ENCODE data around the gene TXN. TPM values are rescaled to one million over a fixed set of nuclear protein-coding genes. Genes with fewer than 3 reads are reported as not detected.
"Not testable (repeated sequence)": the region's sequence is repeated elsewhere in the genome, so short reads cannot be mapped to it uniquely, and the experiment has no call there.

TXN gene
- total RNA-seq, 3 donors from 2014 or later (not counting 1 experiment from before 2014, with no cell fraction given) = 27.2 to 41.9 (median 36.8) TPM

GRCh38 chr9:110208031-110208430 is 48.3 kb downstream of the TXN start, which contains the start of gene C9orf152:
Gene C9orf152, minus strand, starts transcription at chr9:110208159. Its CDS starts 580 bp downstream, at chr9:110207579.
- no peaks in the 10 kb centered on the region for H3K4me1 Mint-ChIP-seq
- intact Hi-C loops (cut with micrococcal nuclease) = no loop called here
- H3K36me3 Mint-ChIP-seq = no peaks in the 10 kb centered on the region
- Histone ChIP-seq H3K36me3 (ENCODE audit: control insufficient read depth, insufficient read depth, low read length) (no peaks in the 10 kb centered on the region), H3K27ac (ENCODE audit: low read length) (no peak within 1 kb of the TSS), H3K9me3 (ENCODE audit: control insufficient read depth, insufficient read depth, low read length) (no peaks in the 10 kb centered on the region), H3K4me3 (ENCODE audit: low read length) (no peak within 1 kb of the TSS), H3K27me3 (ENCODE audit: control insufficient read depth, insufficient read depth, low read length) (no peaks in the 10 kb centered on the region), H3K4me1 (ENCODE audit: control insufficient read depth, insufficient read depth, low read length) (no peaks in the 10 kb centered on the region)
- 93% methylated on average over 9 of the region's 9 CpGs for WGBS (ENCODE audit: insufficient coverage)
- H3K9me3 Mint-ChIP-seq = no peaks in the 10 kb centered on the region
- no peak for DNase-seq
- no peak within 1 kb of the TSS for H3K27ac Mint-ChIP-seq
- ATAC-seq = no peak
- H3K4me3 Mint-ChIP-seq = no peak within 1 kb of the TSS
- TF ChIP-seq CTCF (IDR thresholded peaks at IDR 0.05) = no peak
- peaks cover 0 to 4% of the 10 kb centered on the region in 2 donors for H3K27me3 Mint-ChIP-seq (ENCODE audit: low read depth in 2 of 2)

- peaks cover 0 to 4% of the 10 kb centered on the region in 2 donors for H3K27me3 Mint-ChIP-seq (ENCODE audit: low read depth in 2 of 2)
- H3K36me3 Mint-ChIP-seq = no peaks in the 10 kb centered on the region
- no peak for TF ChIP-seq CTCF (IDR thresholded peaks at IDR 0.05)
- Histone ChIP-seq H3K27ac (ENCODE audit: low read length) (no peak overlapping the region), H3K9me3 (ENCODE audit: control insufficient read depth, insufficient read depth, low read length) (no peaks in the 10 kb centered on the region), H3K27me3 (ENCODE audit: control insufficient read depth, insufficient read depth, low read length) (no peaks in the 10 kb centered on the region), H3K4me1 (ENCODE audit: control insufficient read depth, insufficient read depth, low read length) (no peaks in the 10 kb centered on the region), H3K36me3 (ENCODE audit: control insufficient read depth, insufficient read depth, low read length) (no peaks in the 10 kb centered on the region), H3K4me3 (ENCODE audit: low read length) (no peak overlapping the region)
- no peak for ATAC-seq
- H3K4me1 Mint-ChIP-seq = no peaks in the 10 kb centered on the region
- no peak for DNase-seq
- intact Hi-C loops (cut with micrococcal nuclease) = no loop called here
- no peak overlapping the region for H3K27ac Mint-ChIP-seq
- no peaks in the 10 kb centered on the region for H3K9me3 Mint-ChIP-seq
- no peak overlapping the region for H3K4me3 Mint-ChIP-seq
- 71% methylated on average over 6 of the region's 6 CpGs for WGBS (ENCODE audit: insufficient coverage)
Measured at GRCh38 chr9:110207071-110207641, 49.2 kb downstream of the TXN start.

GRCh38 chr9:110206389-110206788 is 49.9 kb downstream of the TXN start:
- H3K27me3 Mint-ChIP-seq (ENCODE audit: low read depth in 2 of 2) = peaks cover 0 to 8% of the 10 kb centered on the region in 2 donors
- intact Hi-C loops (cut with micrococcal nuclease) = no loop called here
- no peak overlapping the region for H3K4me3 ChIP-seq (ENCODE audit: low read length)
- no peaks in the 10 kb centered on the region for H3K36me3 ChIP-seq (ENCODE audit: control insufficient read depth, insufficient read depth, low read length)
- no peak overlapping the region for H3K27ac ChIP-seq (ENCODE audit: low read length)
- no peaks in the 10 kb centered on the region for H3K27me3 ChIP-seq (ENCODE audit: control insufficient read depth, insufficient read depth, low read length)
- no peak for TF ChIP-seq CTCF (IDR thresholded peaks at IDR 0.05)
- no peaks in the 10 kb centered on the region for H3K4me1 ChIP-seq (ENCODE audit: control insufficient read depth, insufficient read depth, low read length)
- DNase-seq (no peak), ATAC-seq (no peak)
- H3K4me3 Mint-ChIP-seq = no peak overlapping the region
- H3K36me3 Mint-ChIP-seq = no peaks in the 10 kb centered on the region
- no peak overlapping the region for H3K27ac Mint-ChIP-seq
- no peaks in the 10 kb centered on the region for H3K9me3 ChIP-seq (ENCODE audit: control insufficient read depth, insufficient read depth, low read length)
- 84% methylated on average over 1 of the region's 1 CpG for WGBS (ENCODE audit: insufficient coverage)
- no peaks in the 10 kb centered on the region for H3K4me1 Mint-ChIP-seq
- no peaks in the 10 kb centered on the region for H3K9me3 Mint-ChIP-seq

- H3K27ac Mint-ChIP-seq; DNase-seq; intact Hi-C loops (cut with micrococcal nuclease); H3K9me3 Mint-ChIP-seq; H3K36me3 ChIP-seq (ENCODE audit: control insufficient read depth, insufficient read depth, low read length); ATAC-seq; H3K4me3 Mint-ChIP-seq; H3K4me1 ChIP-seq (ENCODE audit: control insufficient read depth, insufficient read depth, low read length); H3K4me1 Mint-ChIP-seq; H3K27me3 ChIP-seq (ENCODE audit: control insufficient read depth, insufficient read depth, low read length); H3K4me3 ChIP-seq (ENCODE audit: low read length); H3K9me3 ChIP-seq (ENCODE audit: control insufficient read depth, insufficient read depth, low read length); H3K27ac ChIP-seq (ENCODE audit: low read length); H3K36me3 Mint-ChIP-seq: not testable (repeated sequence)
- peaks cover 0 to 10% of the 10 kb centered on the region in 2 donors for H3K27me3 Mint-ChIP-seq (ENCODE audit: low read depth in 2 of 2)
- 81% methylated on average over 5 of the region's 5 CpGs for WGBS (ENCODE audit: insufficient coverage)
Measured at GRCh38 chr9:110205612-110206011, 50.7 kb downstream of the TXN start.
